Activated CD8-positive, alpha-beta T cell treated with anti-CD3 and anti-CD28 coated beads, Interleukin-2, amount 10 ng/mL, durations not matched to agents 7 days and 5 days (primary cell): ENCODE results near the gene OSM. TPM values are rescaled to one million over a fixed set of nuclear protein-coding genes. Genes with fewer than 3 reads are reported as not detected.
A peak's percentile ranks its signal among the peaks of the same experiment; 100 is the strongest.

ENCODE experiments used
- ATAC-seq: fragments of 150-1000 bp; cut with Tn5 transposase; one replicate; pipeline ENCODE4 v1.10.0; 2021; ENCODE audit warnings: moderate library complexity
- CTCF ChIA-PET: fragments of 350-600 bp; sonication (Branson Sonifier 250); formaldehyde crosslinking; loops from one replicate; lab custom pipeline; 2021; ENCODE audit warnings: antibody characterized with exemption; lab: Charles Lee
- POLR2A ChIA-PET: fragments of 350-600 bp; sonication (Branson Sonifier 250); formaldehyde crosslinking; loops from one replicate; lab custom pipeline; 2021; ENCODE audit warnings: antibody characterized with exemption; lab: Charles Lee
- DNase-seq: peaks from one replicate; pipeline ENCODE4 v3.0.0-alpha.2; 2020
- H3K27ac Mint-ChIP-seq: one replicate; pipeline ENCODE4 v1.8.0; 2021; ENCODE audit warnings: mild to moderate bottlenecking, mixed read lengths
- H3K27me3 Mint-ChIP-seq: one replicate; pipeline ENCODE4 v1.8.0; 2021; ENCODE audit warnings: low read depth, mixed read lengths
- H3K36me3 Mint-ChIP-seq: one replicate; pipeline ENCODE4 v1.8.0; 2021; ENCODE audit warnings: low read depth, mixed read lengths
- H3K4me1 Mint-ChIP-seq: one replicate; pipeline ENCODE4 v1.8.0; 2021; ENCODE audit warnings: low read depth, mixed read lengths
- H3K4me3 Mint-ChIP-seq: one replicate; pipeline ENCODE4 v1.8.0; 2021; ENCODE audit warnings: mild to moderate bottlenecking, mixed read lengths
- H3K9me3 Mint-ChIP-seq: one replicate; pipeline ENCODE4 v1.8.0; 2022; ENCODE audit warnings: mixed read lengths; ENCODE audit not compliant: insufficient read depth
- total RNA-seq, 2 experiments: library from RNA; stranded (reverse); gene quantifications; one replicate each; pipeline ENCODE4 v1.2.3, GENCODE V29; 2021

OSM gene
- total RNA-seq, 2 experiments from 2014 or later: 135 to 140 TPM

- Mint-ChIP-seq H3K36me3 (peaks cover 56% of the 10 kb centered on the region), H3K27me3 (no peaks in the 10 kb centered on the region), H3K27ac (peak overlapping the region; percentile 79), H3K4me1 (peaks cover 100% of the 10 kb centered on the region), H3K4me3 (peak overlapping the region; percentile 81), H3K9me3 (no peaks in the 10 kb centered on the region)
- CTCF ChIA-PET: interaction anchor here (0.8 to 16.1 kb wide), 4 partner anchors 12 to 44 kb away, joined by 3 to 184 read pairs (median 4); partner anchors contain the start of gene CASTOR1
- ATAC-seq: no peak
- DNase-seq: no peak
- POLR2A ChIA-PET: interaction anchor here (1.2 to 9.7 kb wide), 2 partner anchors 17 to 116 kb away, joined by 3 to 101 read pairs; partner anchors contain the start of gene TBC1D10A
These were observed 41.4 kb upstream of the OSM start for GRCh38 chr22:30308093-30308492.

GRCh38 chr22:30307041-30307574 lies 40.5 kb upstream of the OSM start:
- no peak for ATAC-seq
- H3K4me3 Mint-ChIP-seq: peak overlapping the region; percentile 81
- peak overlapping the region; percentile 93 for H3K27ac Mint-ChIP-seq
- H3K27me3 Mint-ChIP-seq: no peaks in the 10 kb centered on the region
- peaks cover 58% of the 10 kb centered on the region for H3K36me3 Mint-ChIP-seq
- ChIA-PET CTCF (interaction anchor here (1.1 to 16.1 kb wide), 6 partner anchors 18 to 84 kb away, joined by 3 to 184 read pairs (median 6); partner anchors contain the start of genes CASTOR1, RNF215 and TBC1D10A), POLR2A (interaction anchor here (0.5 to 9.7 kb wide), 6 partner anchors 9 to 49 kb away, joined by 3 to 117 read pairs (median 24); partner anchors contain the start of genes CASTOR1, CCDC157, SF3A1 and TBC1D10A)
- no peak for DNase-seq
- H3K9me3 Mint-ChIP-seq: no peaks in the 10 kb centered on the region
- H3K4me1 Mint-ChIP-seq: peaks cover 100% of the 10 kb centered on the region

- POLR2A ChIA-PET: interaction anchor here (0.7 to 9.7 kb wide), 9 partner anchors 9 to 118 kb away, joined by 3 to 117 read pairs (median 7); partner anchors contain the start of genes CASTOR1, CCDC157, SF3A1 and TBC1D10A
- Mint-ChIP-seq H3K27me3 (no peaks in the 10 kb centered on the region), H3K36me3 (peaks cover 58% of the 10 kb centered on the region), H3K4me3 (peak overlapping the region; percentile 81), H3K9me3 (no peaks in the 10 kb centered on the region), H3K4me1 (peaks cover 100% of the 10 kb centered on the region), H3K27ac (peak overlapping the region; percentile 93)
- peak; percentile 35 for ATAC-seq
- CTCF ChIA-PET: interaction anchor here (1.1 to 16.1 kb wide), 5 partner anchors 17 to 85 kb away, joined by 3 to 184 read pairs (median 7); partner anchors contain the start of genes CASTOR1, RNF215 and TBC1D10A
- DNase-seq: no peak
These were observed 40.0 kb upstream of the OSM start for GRCh38 chr22:30306627-30307011.

GRCh38 chr22:30305906-30306626 lies 39.4 kb upstream of the OSM start:
- Mint-ChIP-seq H3K4me3 (peak overlapping the region; percentile 81), H3K9me3 (no peaks in the 10 kb centered on the region), H3K27me3 (no peaks in the 10 kb centered on the region), H3K36me3 (peaks cover 61% of the 10 kb centered on the region), H3K4me1 (peaks cover 100% of the 10 kb centered on the region), H3K27ac (peak overlapping the region; percentile 93)
- DNase-seq: peak; percentile 69
- ChIA-PET POLR2A (interaction anchor here (0.7 to 9.7 kb wide), 11 partner anchors 10 to 118 kb away, joined by 3 to 117 read pairs (median 4); partner anchors contain the start of genes CASTOR1, CCDC157, SF3A1 and TBC1D10A), CTCF (interaction anchor here (0.9 to 16.1 kb wide), 10 partner anchors 11 to 85 kb away, joined by 3 to 184 read pairs (median 4); partner anchors contain the start of genes CASTOR1, RNF215 and TBC1D10A)
- ATAC-seq: peak; percentile 41

- H3K4me1 Mint-ChIP-seq: peaks cover 100% of the 10 kb centered on the region
- DNase-seq: peak; percentile 81
- POLR2A ChIA-PET: interaction anchor here (1.0 to 9.7 kb wide), 9 partner anchors 10 to 119 kb away, joined by 3 to 117 read pairs (median 7); partner anchors contain the start of genes CASTOR1, CCDC157, SF3A1 and TBC1D10A
- CTCF ChIA-PET: interaction anchor here (0.9 to 16.1 kb wide), 8 partner anchors 11 to 82 kb away, joined by 3 to 184 read pairs (median 4); partner anchors contain the start of genes CASTOR1, RNF215 and TBC1D10A
- H3K27ac Mint-ChIP-seq: peak overlapping the region; percentile 93
- H3K9me3 Mint-ChIP-seq: no peaks in the 10 kb centered on the region
- peaks cover 60% of the 10 kb centered on the region for H3K36me3 Mint-ChIP-seq
- H3K4me3 Mint-ChIP-seq: peak overlapping the region; percentile 81
- ATAC-seq: peak; percentile 79
- H3K27me3 Mint-ChIP-seq: no peaks in the 10 kb centered on the region
These were observed 38.9 kb upstream of the OSM start for GRCh38 chr22:30305519-30305905.

GRCh38 chr22:30304495-30305244 lies 38.0 kb upstream of the OSM start:
- Mint-ChIP-seq H3K4me1 (peaks cover 95% of the 10 kb centered on the region), H3K9me3 (no peaks in the 10 kb centered on the region), H3K36me3 (peaks cover 59% of the 10 kb centered on the region), H3K4me3 (peak overlapping the region; percentile 81), H3K27ac (peak overlapping the region; percentile 93), H3K27me3 (no peaks in the 10 kb centered on the region)
- ChIA-PET POLR2A (interaction anchor here (1.0 to 9.7 kb wide), 7 partner anchors 11 to 120 kb away, joined by 3 to 117 read pairs (median 14); partner anchors contain the start of genes CASTOR1, CCDC157, SF3A1 and TBC1D10A), CTCF (interaction anchor here (0.5 to 16.1 kb wide), 9 partner anchors 12 to 721 kb away, joined by 3 to 184 read pairs (median 4); partner anchors contain the start of genes CASTOR1, RNF215 and TBC1D10A)
- DNase-seq (no peak), ATAC-seq (no peak)

- DNase-seq (no peak), ATAC-seq (no peak)
- peak overlapping the region; percentile 93 for H3K27ac Mint-ChIP-seq
- H3K4me1 Mint-ChIP-seq: peaks cover 90% of the 10 kb centered on the region
- peak overlapping the region; percentile 29 for H3K4me3 Mint-ChIP-seq
- H3K27me3 Mint-ChIP-seq: no peaks in the 10 kb centered on the region
- CTCF ChIA-PET: interaction anchor here (0.9 to 16.1 kb wide), 4 partner anchors 9 to 85 kb away, joined by 3 to 184 read pairs (median 4); partner anchors contain the start of genes CASTOR1, RNF215 and TBC1D10A
- POLR2A ChIA-PET: interaction anchor here (5.1 to 9.7 kb wide), 3 partner anchors 11 to 54 kb away, joined by 35 to 117 read pairs (median 101); partner anchors contain the start of genes CASTOR1, CCDC157, SF3A1 and TBC1D10A
- peaks cover 67% of the 10 kb centered on the region for H3K36me3 Mint-ChIP-seq
- no peaks in the 10 kb centered on the region for H3K9me3 Mint-ChIP-seq
These were observed 36.1 kb upstream of the OSM start for GRCh38 chr22:30302810-30303138.

GRCh38 chr22:30301995-30302809 lies 35.6 kb upstream of the OSM start:
- Mint-ChIP-seq H3K9me3 (no peaks in the 10 kb centered on the region), H3K27me3 (no peaks in the 10 kb centered on the region), H3K4me3 (peak overlapping the region; percentile 32), H3K27ac (peak overlapping the region; percentile 93), H3K36me3 (peaks cover 69% of the 10 kb centered on the region), H3K4me1 (peaks cover 90% of the 10 kb centered on the region)
- ChIA-PET CTCF (interaction anchor here (0.9 to 16.1 kb wide), 8 partner anchors 8 to 85 kb away, joined by 3 to 184 read pairs (median 4); partner anchors contain the start of genes CASTOR1, RNF215 and TBC1D10A), POLR2A (interaction anchor here (5.1 to 9.7 kb wide), 3 partner anchors 10 to 54 kb away, joined by 35 to 117 read pairs (median 101); partner anchors contain the start of genes CASTOR1, CCDC157, SF3A1 and TBC1D10A)
- no peak for DNase-seq
- ATAC-seq: no peak

- Mint-ChIP-seq H3K27ac (no peak overlapping the region), H3K36me3 (peaks cover 80% of the 10 kb centered on the region), H3K27me3 (no peaks in the 10 kb centered on the region), H3K4me3 (no peak overlapping the region), H3K9me3 (no peaks in the 10 kb centered on the region), H3K4me1 (peaks cover 80% of the 10 kb centered on the region)
- ChIA-PET CTCF (interaction anchor here (16.1 kb wide), 1 partner anchor 10 kb away, joined by 184 read pairs; the partner anchor contains the start of gene CASTOR1), POLR2A (no interaction called here)
- no peak for ATAC-seq
- DNase-seq: no peak
These were observed 32.7 kb upstream of the OSM start for GRCh38 chr22:30299322-30299721.
